Stimulated activated CD4-positive, alpha-beta T cell treated with anti-CD3 and anti-CD28 coated beads, TNF-alpha, amount 100 ng/mL, for 24 hours (primary cell): ENCODE results near the gene PAX5.

Experiments used
- DNase-seq, 3 experiments: peaks; one replicate each; pipeline ENCODE4 v3.0.0-alpha.2; 2020; ENCODE audit warnings: low read depth in 3 of 3

The PAX5 gene

GRCh38 chr9:37037503-37038301 lies 3.6 kb upstream of the PAX5 start:
- no peak for DNase-seq

GRCh38 chr9:37036776-37037502 lies 2.9 kb upstream of the PAX5 start:
- no peak for DNase-seq

DNA sequence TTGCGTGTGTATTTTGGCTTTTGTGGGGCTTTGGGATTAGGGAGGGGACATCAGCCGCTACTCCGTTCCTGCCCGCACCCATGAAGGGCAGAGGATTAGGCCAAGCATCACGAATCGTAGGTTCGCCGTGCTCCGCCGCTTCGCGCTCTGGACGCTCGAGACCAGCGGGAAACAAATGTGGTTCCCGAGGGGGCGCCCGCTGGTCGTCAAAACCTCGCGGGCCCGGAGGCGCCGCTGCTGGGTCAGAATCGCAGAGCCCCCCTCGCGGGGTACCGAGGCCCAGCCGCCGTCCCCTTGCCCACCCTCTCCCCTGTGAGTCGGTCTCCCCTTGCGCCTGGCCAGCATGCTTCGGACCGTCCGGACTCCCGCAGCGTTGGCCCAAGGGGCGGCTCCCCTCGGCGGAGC lies 2.3 kb upstream of the PAX5 start:
- DNase-seq = no peak

DNA sequence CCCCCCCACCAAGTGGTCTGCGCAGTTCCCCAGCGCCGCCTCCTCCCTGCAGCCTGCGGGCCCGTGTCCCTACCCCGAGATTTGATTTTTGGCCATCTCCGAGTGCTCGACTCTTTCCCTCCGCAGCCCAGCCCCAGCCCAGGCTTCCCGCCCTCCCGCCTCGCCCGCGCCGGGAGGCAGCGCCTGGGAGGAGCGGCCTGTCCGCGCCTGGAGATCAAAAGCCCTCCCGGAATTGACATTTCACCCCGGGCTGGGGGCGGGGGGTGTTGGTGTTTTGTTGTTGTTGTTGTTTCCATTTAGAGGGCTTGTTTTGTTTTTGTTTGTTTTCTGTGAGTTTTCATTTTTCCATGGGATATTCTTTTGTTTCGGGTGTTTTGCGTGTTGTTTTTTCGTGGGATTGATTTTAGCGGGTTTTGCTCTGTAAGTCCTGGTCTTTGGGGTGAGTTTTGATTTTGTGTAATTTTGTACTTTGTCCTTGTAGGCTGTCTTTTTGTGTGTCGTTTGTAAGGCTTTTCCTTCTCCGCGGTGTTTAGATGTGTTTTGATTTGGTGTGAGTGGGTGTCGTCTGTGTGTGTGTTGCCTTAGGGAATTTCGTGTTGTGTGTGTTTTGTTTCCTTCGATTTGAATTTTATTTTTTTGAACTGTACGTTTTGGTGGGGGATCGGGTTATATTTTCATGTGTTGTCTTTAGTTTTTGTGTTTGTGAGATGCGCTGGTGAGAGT lies 1.7 kb upstream of the PAX5 start:
- no peak for DNase-seq

DNA sequence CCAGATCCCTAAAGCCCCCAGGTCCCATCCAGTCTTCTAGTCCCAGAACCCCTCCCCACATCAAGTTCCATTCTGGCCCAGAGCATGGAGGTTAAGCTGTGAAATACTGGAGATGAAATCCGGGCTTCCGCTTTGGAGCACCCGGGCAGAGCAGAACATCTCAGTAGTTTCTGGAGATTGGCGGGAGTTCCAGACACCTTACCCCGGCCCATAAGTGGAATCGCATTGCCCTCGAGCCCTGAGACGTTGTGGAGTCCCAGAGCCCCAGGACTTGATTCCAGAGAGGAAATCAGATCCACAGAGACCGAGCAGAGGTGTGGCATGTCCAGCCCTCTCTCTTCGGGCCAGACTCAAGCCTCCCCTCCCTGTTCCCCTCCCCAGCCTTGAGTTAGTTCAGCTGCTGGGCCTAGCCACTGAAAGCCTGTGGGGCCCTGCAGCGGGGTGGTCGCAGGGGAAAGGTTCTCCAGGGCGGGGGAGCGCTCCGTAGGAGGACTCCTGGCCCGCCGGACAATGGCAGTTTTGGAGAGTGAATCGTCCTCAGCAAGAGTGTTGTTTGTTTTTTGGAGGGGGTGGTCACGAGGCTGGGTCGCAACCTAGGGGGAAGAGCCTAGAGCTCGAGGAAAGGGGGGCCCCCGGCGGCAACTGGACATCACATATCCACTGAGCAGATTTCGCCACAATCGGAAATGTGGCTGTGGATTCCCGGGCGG lies 1.0 kb upstream of the PAX5 start:
- no peak for DNase-seq

DNA sequence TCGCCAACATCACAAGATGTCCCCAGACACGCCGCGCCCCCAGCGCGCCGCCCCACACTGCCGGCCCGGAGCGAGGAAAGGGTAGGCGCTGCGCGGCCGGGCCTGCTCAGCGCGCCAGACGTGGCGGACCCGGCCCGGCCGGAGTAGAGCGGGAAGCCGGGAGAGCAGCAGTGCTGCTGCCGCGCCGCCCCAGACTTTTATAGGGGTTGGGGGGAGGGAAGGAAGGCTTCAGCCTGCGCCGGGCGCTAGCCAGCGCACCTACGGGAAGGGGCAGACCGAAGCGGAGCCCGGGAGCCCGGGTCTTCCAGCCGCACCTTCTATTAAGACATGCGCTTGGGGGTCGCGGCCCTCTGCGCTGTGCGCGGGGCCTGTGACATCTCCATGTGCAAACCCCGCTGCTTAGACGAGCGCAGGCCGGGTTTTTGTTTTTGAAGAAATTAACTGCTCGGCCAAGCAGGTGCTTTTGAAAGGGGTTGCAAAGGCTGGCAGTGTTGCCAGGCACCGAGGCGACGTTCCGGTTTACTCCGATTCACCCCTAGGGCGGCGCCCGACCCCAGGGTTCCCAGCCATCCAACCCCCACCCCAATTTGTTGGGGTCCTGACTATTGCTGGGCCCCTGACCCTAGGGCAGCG lies 353 bp upstream of the PAX5 start:
- DNase-seq = no peak

DNA sequence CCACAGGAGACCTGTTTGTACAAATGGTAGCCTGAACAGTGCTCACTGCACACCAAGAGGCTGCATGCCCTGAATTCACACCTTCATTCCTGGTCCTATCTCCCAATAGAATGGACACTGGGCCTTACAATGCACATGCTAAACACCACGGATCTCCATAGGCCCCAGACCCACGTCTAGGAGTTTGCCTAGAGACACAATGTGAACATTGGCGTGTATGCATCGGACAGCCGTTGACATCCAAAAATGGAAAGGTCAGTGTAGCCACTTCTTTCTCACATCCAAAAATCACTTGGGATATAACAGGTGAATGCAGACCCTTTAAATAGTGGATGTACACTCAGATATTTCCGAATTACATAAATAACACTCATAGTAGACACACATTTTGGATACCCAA lies 927 bp downstream of the PAX5 start:
- DNase-seq = no peak

- no peak for DNase-seq
These were observed 1.4 kb downstream of the PAX5 start for GRCh38 chr9:37032713-37033112.

DNA sequence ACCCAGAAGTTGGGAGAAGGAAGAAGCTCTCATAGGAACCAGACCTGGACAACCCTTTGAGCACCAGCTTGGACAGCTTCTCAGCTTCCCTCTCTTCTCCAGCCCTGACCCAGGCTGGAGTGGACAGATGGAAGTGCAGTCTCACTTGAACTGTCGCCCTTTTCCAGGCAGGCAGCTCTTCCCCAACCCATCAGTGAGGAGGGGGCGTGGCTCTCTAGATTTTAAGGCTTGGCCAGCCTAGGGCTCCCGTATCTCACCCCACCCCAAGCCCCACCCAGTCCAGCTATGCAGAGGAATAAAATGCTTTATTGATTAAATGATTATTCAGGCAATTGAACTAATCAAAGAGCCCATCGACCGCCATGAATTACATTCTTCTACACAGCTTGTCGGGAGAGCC lies 2.2 kb downstream of the PAX5 start:
- DNase-seq = no peak

DNA sequence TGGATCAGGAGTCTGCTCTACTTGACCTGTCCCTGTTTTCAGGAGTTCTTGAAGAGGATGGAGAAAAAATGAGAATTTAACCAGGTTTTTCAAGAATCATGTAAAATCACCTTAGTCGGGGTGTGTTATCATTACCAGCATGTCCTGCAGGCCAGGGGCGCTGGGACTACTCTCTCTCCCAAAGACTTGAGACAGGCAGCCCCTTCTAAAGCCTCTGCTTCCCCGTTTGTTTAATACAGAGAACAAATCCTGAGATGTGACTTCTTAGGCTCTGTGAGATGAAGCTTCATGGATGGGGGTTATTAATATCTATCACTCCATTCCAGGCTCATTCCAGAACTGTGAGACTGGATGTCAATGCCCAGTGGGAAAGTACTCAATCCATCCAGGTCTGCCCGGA lies 3.0 kb downstream of the PAX5 start:
- DNase-seq = no peak

DNA sequence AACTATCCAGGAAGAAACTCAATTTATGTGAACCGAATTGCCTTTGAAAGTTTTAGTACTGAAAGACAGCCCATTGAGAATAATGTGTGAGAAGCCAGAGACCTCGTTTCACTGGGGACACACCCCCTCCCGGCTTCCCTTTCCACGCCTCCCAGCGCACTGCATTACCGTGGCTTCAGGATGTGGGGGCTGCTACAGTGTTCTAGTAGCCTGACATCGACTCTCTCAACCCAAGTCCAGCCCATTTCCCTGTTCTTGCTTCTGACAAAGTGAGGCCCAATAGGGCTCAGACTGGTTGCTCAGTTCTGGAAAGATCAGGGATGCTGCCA lies 3.5 kb downstream of the PAX5 start:
- no peak for DNase-seq

- DNase-seq = no peak
These were observed 4.1 kb downstream of the PAX5 start for GRCh38 chr9:37029776-37030610.

DNA sequence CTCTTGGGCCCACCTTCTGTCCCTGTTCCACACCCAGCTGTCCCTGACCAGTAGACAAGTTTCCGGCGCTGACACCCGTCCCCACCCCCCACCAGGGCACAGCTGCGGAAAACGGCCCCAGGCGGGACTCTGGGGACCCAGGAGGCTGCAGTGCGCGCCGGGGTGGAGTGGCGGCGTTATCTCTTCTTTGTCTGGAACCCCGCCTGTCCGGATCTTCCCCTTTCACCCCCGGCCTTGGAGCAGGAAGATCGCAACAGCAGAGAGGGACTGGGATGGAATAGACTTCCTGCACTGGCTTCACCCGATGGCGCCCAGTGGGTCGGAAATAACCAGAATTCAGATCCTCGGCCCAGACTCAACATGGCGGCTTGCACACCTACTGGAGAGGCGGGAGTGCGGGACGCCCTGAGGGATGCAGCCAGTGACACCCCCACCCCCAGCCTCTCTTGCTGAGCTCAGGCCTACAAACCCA lies 4.7 kb downstream of the PAX5 start:
- DNase-seq = no peak

DNA sequence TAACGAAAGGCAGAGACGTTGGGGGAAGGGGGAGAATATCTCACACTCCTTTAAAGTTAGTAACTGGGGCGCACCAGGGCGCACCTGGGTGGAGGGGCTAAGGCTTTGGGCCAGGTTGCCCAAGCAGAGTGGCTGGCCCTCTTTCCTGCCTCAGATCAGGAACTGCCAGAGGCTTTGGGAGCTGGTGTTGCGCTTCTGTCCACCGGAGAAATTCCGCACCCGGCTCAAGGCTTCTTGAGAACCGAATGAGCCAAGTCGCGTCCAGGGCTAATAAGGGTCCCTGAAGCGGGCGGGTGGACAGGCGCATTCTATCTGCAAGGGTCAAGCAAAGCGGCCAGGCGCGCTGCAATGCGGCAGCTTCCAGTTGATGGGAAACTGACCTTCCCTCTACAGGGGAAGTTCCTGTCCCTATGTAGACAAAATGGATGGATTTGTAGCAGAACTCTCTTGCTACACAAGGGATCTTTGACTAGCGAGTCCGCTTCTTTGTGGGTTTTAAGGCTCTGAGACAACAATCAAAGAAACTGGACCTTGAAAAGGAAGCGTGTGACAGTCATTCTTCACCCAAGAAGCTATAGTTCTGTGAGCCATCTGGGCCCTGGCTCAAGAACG lies 5.5 kb downstream of the PAX5 start:
- no peak for DNase-seq

DNA sequence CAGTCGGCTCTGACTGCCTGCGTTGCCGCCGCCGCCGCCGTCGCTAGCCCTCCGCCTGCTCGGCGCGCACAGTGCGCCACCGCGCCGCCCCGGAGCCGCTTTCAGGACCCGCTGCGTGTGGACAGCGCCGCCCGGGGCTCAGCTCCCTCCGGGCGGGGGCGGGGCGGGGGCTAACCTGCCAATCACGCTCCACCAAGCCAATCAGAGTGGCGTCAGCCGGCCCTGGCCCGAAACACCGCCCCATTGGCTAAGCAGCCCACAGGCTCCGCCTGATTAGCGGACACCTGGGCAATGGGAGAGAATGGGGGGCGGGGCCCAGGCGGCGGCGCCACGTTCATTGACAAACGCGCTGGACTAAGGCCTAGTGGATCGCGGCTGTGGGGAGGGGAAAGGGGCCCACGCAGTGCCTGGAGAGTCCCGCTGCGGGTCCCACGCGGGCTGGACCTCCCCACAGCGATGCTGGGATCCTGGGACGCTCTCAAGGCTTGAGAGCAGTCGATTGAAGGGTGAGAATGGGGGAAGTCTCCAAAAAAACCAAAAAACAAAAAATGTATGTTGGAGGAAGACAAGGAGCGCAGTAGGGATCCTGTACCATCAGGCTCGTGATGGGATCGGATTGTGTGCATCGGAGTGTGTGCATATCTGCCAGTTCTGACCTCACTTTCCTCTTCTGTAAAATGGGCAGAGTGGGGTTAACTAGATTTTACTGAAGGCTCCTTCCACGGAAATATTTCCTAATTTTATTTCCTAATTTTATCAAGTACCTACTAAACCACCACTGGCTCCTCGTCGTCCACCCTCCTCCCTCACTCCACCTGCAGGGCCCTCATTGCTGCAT lies 6.3 kb downstream of the PAX5 start:
- peak; percentile 64 to 94 (median 78) for DNase-seq

- no peak for DNase-seq
These were observed 7.0 kb downstream of the PAX5 start for GRCh38 chr9:37026931-37027581.

GRCh38 chr9:37026113-37026930 lies 7.7 kb downstream of the PAX5 start:
- no peak for DNase-seq

DNA sequence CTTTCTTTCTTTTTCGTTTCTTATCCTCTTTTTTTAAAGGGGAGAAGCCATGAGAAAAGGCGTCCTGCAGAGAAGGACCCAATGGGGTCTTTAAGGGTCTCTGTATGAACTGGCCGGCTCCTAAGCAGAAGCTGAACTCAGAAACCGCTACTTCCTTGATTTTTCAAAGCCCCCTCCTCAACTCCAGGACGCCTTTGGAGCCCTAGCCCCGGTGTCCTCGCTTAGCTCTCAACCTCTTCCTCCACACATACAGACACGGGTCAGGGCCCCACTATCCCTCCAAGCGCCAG lies 8.3 kb downstream of the PAX5 start:
- DNase-seq = no peak
